ENCODE results near the gene SETD5.

SETD5 gene

DNA sequence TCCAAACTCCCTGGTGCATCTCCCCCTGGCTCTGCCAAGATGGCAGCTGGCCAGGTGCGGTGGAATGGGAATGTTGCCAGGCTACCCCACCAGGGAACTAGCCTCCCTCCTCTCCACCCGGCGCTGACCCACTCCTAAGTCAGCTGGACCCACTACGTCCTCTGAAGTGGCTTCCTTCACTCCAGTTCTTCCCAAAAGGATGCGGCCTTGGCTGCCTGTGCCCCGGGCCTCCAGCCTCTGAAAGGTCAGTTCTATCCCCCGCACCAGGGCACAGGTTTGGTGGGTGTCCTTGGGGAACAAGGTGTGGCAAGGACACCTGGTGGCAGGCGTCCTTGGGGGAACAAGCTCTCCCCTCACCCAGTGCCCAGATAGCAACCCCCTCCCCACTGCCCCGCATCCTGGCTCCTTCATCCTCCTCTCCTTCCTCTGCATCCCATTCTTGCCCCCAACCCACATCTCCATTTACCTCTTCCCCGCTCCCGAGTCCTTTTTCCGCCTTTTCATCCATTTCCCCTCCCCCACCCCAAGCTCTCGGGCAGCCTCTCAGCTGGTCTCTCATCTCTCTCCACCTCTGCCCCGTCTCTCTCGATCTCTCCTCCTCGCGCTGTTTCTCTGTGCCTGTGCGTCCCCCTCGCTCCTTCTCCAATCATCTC, 102.2 kb downstream of the SETD5 start:
- no peak for TF ChIP-seq CREB5 (CRISPR knock-in tag; IDR thresholded peaks at IDR 0.05; ENCODE audit: low read depth)
- no peak for TF ChIP-seq ISL1 (CRISPR knock-in tag; IDR thresholded peaks at IDR 0.05)
- no peak for TF ChIP-seq TOX (CRISPR knock-in tag; IDR thresholded peaks at IDR 0.05; ENCODE audit: borderline replicate concordance)
- no peak for TF ChIP-seq SNAI2 (CRISPR knock-in tag; IDR thresholded peaks at IDR 0.05)
- TF ChIP-seq CSDC2 (CRISPR knock-in tag; IDR thresholded peaks at IDR 0.05) = no peak
- TF ChIP-seq RARB (CRISPR knock-in tag; IDR thresholded peaks at IDR 0.05) = no peak
- TF ChIP-seq PPARA (CRISPR knock-in tag; IDR thresholded peaks at IDR 0.05; ENCODE audit: borderline replicate concordance) = no peak
- TF ChIP-seq POU6F1 (CRISPR knock-in tag; IDR thresholded peaks at IDR 0.05; ENCODE audit: borderline replicate concordance, low read depth) = no peak
- no peak for TF ChIP-seq PATZ1 (CRISPR knock-in tag; IDR thresholded peaks at IDR 0.05; ENCODE audit: borderline replicate concordance)
- no peak for TF ChIP-seq ZNF70 (CRISPR knock-in tag; IDR thresholded peaks at IDR 0.05)
- TF ChIP-seq, protein P1, sequence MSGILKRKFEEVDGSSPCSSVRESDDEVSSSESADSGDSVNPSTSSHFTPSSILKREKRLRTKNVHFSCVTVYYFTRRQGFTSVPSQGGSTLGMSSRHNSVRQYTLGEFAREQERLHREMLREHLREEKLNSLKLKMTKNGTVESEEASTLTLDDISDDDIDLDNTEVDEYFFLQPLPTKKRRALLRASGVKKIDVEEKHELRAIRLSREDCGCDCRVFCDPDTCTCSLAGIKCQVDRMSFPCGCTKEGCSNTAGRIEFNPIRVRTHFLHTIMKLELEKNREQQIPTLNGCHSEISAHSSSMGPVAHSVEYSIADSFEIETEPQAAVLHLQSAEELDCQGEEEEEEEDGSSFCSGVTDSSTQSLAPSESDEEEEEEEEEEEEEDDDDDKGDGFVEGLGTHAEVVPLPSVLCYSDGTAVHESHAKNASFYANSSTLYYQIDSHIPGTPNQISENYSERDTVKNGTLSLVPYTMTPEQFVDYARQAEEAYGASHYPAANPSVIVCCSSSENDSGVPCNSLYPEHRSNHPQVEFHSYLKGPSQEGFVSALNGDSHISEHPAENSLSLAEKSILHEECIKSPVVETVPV (CRISPR knock-in tag; IDR thresholded peaks at IDR 0.05) = no peak
- no peak for TF ChIP-seq ARNTL (CRISPR knock-in tag; IDR thresholded peaks at IDR 0.05; ENCODE audit: borderline replicate concordance, low read depth)
- TF ChIP-seq BACH2 (CRISPR knock-in tag; IDR thresholded peaks at IDR 0.05; ENCODE audit: borderline replicate concordance) = no peak
- no peak for TF ChIP-seq ZC3H10 (CRISPR knock-in tag; IDR thresholded peaks at IDR 0.05)
- ATAC-seq = no peak

DNA sequence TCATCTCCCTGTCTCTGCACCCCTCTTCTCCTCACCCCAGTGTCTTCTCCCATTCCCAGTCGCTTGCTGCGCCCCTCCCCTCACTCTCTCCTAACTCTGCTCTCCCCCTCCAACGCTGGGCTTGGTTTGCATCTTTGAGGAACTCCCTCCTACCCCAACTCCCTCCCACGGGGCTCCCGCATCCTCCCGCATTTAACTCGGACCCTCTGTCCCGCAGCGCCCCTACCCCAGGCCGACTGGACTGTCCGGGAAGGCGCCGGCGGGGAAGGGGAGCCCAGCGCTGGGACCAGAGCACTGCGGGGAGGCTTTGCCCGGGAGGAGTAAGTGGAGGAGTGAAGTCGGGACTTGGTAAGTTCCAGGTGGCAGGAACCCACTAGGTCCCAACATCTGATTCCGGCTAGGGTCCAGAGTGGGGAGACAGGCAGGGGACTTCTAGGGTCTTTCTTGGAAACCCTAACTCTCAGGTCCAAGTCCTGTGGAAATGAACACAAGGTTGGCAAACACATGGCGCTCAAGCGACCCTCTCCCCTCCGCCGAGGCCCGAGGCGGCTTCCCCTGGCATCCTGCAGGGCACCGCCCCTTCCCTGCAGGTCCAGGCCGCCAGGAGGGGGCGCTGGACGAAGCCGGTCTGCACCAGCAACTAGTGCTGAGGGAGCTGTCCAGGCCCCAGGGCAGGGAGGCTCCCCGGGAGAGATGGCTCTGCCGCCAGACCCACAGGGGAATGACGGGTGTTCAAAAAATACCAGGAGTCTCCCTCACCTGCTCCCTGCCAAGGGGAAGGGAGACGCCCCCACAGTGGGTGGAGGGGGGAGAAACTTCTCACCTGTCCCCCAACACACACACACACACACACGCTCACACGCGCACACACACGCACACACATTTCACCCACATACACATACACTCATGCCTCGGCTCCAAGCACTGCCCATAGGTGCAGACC, 103.0 kb downstream of the SETD5 start:
- TF ChIP-seq PATZ1 (CRISPR knock-in tag; IDR thresholded peaks at IDR 0.05; ENCODE audit: borderline replicate concordance) (no peak), OSR1 (CRISPR knock-in tag; IDR thresholded peaks at IDR 0.05) (no peak), ZNF8 (CRISPR knock-in tag; IDR thresholded peaks at IDR 0.05) (no peak), GLIS3 (CRISPR knock-in tag; IDR thresholded peaks at IDR 0.05) (no peak)
- ATAC-seq = peak; percentile 74

- no peak for ATAC-seq
- TF ChIP-seq ISL1 (CRISPR knock-in tag; IDR thresholded peaks at IDR 0.05) (no peak), PPARA (CRISPR knock-in tag; IDR thresholded peaks at IDR 0.05; ENCODE audit: borderline replicate concordance) (no peak), PATZ1 (CRISPR knock-in tag; IDR thresholded peaks at IDR 0.05; ENCODE audit: borderline replicate concordance) (no peak), TOX (CRISPR knock-in tag; IDR thresholded peaks at IDR 0.05; ENCODE audit: borderline replicate concordance) (no peak), POU6F1 (CRISPR knock-in tag; IDR thresholded peaks at IDR 0.05; ENCODE audit: borderline replicate concordance, low read depth) (no peak), GLIS3 (CRISPR knock-in tag; IDR thresholded peaks at IDR 0.05) (no peak), BACH2 (CRISPR knock-in tag; IDR thresholded peaks at IDR 0.05; ENCODE audit: borderline replicate concordance) (no peak), OSR1 (CRISPR knock-in tag; IDR thresholded peaks at IDR 0.05) (no peak), ZC3H10 (CRISPR knock-in tag; IDR thresholded peaks at IDR 0.05) (no peak), ZFP30 (CRISPR knock-in tag; IDR thresholded peaks at IDR 0.05) (no peak), RARB (CRISPR knock-in tag; IDR thresholded peaks at IDR 0.05) (no peak), ZNF8 (CRISPR knock-in tag; IDR thresholded peaks at IDR 0.05) (no peak), TCF4 (CRISPR knock-in tag; IDR thresholded peaks at IDR 0.05; ENCODE audit: borderline replicate concordance) (no peak)
- TF ChIP-seq, protein P1 (CRISPR knock-in tag; IDR thresholded peaks at IDR 0.05) = no peak
Measured at GRCh38 chr3:9501226-9501625, 103.8 kb downstream of the SETD5 start.
